Stimulated activated CD8-positive, alpha-beta memory T cell treated with anti-CD3 and anti-CD28 coated beads, Interleukin-7, amount 100 ng/mL, for 24 hours (primary cell): ENCODE data around the gene EXD1.
"Not testable (repeated sequence)": the region's sequence is repeated elsewhere in the genome, so short reads cannot be mapped to it uniquely, and the experiment has no call there.

Source experiments
- DNase-seq: peaks from one replicate; pipeline ENCODE4 v3.0.0-alpha.2; 2020; ENCODE audit warnings: low read depth

EXD1 gene, protein sequence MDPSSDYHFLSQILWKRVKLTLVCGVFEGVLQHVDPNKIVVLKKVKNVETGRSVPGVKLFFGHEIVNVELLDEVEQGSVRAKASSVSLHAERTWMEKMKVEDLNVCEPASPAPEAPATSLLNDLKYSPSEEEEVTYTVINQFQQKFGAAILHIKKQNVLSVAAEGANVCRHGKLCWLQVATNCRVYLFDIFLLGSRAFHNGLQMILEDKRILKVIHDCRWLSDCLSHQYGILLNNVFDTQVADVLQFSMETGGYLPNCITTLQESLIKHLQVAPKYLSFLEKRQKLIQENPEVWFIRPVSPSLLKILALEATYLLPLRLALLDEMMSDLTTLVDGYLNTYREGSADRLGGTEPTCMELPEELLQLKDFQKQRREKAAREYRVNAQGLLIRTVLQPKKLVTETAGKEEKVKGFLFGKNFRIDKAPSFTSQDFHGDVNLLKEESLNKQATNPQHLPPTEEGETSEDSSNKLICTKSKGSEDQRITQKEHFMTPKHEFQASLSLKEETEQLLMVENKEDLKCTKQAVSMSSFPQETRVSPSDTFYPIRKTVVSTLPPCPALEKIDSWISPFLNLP

DNA sequence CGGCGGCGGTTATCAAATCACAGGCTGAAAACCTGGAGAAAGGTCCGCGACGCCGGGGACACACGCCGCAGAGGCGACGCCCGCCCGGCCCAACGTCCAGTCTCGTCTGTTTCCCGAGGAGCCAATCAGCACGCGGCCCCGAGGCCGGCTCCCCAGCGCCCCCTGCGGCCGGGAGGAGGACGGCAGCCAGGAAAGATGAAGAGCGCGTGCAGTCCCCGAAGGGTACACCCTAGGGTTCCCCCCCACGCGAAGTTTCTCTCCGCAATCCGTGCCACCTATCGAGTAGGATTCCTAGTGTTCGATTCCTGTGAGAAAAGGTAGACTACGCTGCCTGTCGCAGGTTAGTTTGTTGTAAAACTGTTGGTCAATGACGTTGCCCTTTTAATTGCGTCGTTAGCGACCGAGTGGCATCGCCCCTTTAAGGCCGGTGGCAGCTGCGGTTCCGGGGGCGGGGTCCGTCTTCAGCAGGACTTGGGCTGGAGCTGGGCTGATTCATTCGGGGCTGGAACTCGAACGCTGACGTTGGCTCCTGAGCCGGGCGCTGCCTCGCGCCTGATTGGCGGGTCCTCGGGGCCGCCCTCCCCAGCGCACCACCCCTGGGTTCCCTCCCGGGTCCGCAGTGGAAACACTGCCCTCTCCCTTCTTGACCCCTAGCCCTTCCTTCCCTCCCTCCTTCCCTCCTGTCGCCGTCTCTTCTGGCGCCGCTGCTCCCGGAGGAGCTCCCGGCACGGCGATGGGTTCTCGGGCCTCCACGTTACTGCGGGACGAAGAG lies at the start of gene EXD1, which contains the start of gene CHP1:
EXD1 (minus strand) TSS at position 108 of the 772 bp plus-strand sequence. CDS start 4,182 bp downstream, outside the sequence.
CHP1 (plus strand) TSS at position 619 of the 772 bp plus-strand sequence; CDS start at position 734, 115 bp downstream.
- DNase-seq = peak; percentile 96

DNA sequence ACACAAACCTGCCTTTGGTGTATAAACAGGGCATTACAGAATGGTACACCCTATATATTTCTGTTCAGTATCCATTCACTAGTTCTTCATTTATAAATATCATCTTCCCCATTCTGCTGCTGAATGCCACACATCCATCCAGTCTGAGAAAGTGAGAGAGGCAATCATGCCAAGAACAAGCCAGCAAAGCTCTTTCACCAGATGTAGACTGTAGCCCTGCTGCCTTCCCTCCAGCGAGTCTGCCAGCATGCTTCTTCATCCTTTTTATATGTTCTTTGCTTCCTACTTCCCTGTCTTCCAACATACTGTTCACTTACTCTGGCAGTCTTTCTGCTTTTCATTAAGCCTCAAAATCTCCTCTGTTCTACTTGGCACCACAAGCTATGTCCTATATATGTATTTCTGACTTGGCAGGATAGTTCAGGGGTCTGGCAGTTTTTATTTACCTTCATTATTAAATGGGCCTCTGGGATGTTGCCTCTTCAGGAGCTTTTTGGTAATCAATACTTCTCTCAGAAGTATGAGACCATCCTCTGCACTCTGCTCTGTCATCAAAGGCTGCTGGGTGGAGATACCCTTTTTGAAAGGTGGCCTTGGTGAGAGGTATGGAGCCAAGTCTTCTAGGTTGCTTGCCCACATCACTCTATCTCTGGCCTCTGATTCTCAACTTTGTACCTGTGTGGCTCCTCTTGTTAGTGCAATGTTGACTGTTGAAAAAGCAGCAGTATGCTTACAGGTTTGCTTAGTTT lies 49.2 kb upstream of the EXD1 start:
- no peak for DNase-seq

DNA sequence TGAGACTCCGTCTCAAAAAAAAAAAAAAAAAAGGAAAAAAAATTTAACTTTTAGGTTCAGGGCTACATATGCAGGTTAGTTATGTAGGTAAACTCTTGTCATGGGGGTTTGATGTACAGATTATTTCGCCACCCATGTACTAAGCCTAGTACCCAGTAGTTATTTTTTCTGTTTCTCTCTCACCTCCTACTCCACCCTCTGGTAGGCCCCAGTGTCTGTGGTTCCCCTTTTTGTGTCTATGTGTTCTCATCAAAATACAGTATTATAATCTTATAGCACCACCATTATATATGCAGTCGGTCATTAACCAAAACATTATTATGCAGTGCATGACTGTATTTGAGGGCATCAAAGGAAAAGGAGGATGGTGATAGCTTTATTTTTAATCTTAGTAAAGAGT lies 47.8 kb upstream of the EXD1 start:
- DNase-seq = no peak

DNA sequence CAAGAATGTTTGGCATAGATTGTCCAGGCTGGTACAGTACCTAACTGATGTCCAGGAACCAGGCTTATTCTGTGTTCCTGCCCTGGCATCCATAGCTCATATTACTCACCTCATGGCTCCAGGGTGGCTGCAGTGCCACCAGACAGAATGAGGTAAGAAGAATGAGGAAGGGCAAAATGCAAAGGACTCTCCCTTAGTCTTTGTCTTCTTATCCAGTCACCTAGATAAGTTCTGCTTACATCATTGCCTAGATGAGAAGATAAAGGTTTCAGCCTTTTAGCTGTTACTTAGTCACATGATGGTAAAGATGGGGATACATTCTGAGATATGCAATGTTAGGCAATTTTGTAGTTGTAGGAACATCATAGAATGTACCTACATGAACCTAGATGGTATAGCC lies 46.3 kb upstream of the EXD1 start:
- no peak for DNase-seq

DNA sequence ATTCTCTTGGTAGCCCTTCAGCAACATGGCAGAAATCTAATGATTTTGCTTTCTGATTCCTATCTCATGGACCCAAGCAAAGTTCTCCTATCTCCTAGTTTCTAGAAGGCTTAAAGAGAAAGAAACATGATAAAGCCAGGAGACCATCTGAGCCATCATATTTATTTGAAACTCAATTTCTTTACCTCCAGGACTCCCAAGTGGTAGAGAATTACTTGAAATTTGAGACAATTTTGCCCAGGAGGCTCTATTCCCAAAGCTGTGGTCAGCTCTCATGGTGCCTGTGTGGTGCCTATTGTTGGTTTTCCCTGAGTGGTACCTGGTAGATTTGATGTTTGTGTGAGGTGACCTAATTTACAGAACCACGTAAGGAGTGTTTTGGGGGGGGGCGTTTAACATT lies 39.3 kb upstream of the EXD1 start:
- no peak for DNase-seq

DNA sequence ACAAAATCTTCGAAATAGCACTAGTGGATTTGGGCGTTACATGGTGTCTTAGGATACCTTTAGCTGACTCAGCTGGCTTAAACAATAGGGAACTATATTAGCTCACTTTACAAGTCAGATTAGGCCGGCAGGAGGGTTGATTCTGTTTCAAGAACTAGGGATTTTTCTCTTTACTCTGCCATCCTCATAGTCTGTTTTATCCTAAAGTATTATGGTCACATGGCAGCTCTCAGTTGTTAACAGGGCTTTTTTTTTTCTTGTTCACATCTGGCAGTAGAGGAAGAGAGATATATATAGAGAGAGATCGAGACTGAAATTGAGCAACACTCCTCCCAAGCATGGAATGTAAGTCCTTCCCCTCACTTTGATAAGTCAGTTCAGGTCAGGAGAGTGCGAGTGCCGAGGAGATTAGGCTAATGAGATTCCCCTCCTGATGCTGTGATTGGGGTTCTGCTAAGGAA lies 33.4 kb upstream of the EXD1 start:
- DNase-seq = no peak

DNA sequence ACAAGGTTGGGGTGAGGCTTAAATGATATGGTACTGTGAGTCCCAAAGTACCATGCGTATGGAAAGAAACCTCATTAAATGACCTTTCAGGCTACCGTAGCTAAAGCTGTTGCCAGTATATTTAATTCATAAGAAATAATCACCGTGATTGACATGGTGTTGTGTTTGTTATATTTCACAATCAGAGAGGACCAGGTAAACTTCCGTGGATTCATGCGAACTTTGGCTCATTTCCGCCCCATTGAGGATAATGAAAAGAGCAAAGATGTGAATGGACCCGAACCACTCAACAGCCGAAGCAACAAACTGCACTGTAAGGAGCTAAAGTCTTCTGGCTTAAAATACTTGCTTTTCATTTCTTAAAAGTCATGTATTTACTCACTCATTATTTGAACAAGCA lies 32.0 kb upstream of the EXD1 start:
- DNase-seq = no peak

DNA sequence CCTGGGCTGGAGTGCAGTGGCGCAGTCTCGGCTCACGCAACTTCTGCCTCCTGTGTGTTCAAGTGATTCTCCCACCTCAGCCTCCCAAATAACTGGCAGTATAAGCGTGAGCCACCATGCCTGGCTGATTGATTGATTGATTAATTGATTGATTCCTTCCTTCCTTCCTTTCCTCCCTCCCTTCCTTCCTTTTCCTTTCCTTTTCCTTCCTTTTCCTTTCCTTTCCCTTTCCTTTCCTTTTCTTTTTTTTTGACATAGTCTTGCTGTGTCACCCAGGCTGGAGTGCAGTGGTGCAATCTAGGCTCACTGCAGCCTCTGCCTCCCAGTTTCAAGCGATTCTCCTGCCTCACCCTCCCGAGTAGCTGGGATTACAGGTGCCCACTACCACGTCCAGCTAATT lies 30.4 kb upstream of the EXD1 start:
- not testable (repeated sequence) for DNase-seq

DNA sequence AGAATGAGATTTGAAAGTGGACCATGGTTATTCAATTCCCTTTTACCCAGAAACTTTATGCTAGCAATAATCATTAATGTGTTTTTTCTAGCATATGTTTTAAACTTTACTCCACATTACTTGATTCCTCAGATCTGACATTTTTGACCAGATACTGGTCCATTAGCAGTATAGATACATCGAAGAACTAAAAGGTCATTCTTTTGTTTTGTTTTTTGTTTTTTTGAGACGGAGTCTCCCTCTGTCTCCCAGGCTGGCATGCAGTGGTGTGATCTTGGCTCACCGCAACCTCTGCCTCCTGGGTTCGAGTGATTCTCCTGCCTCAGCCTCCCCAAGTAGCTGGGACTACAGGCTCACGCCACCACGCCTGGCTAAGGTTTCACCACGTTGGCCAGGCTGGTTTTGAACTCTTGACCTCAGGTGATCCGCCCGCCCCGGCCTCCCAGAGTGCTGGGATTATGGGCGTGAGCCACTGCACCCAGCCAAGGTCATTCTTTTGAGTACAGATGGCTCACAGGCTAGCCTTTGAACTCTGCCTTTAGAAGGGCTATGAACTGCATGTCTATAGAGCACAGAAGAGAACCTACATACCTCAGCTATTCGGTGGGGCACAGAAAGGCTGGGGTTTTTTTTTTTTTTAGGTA lies 29.1 kb upstream of the EXD1 start:
- DNase-seq = no peak

DNA sequence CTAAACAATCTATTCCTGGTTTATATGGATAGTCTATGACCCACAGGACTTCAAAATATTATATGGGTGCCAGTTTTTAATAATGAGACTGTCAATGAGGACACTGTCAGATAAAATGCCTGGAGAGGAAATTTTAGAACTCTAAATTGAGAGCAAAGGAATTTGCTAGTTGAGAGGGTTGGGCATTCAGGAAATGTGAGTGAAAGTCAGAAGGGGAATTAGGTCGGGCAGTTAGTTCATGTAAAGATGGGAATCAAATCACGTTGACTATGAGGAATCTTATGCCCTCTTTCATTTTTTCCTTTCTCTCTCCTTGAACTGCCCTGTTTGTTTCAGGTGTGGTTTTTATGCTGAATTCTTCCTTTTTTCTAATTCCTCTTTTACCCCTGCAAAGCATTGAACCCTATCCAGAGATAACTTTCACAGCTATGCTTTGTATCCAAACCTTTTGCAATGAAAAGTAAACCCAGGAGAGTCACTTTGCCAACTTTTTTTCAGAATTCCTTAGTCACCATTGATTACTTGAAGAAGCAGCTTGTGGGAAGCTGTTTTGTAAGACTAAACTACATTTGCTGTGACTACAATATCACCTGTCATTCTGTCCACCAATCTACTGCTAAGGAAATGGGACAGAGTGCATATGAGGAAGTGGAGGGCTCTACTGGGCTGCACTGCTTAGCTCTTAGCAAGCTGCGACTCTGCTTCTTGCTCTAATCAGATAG lies 28.4 kb upstream of the EXD1 start:
- DNase-seq = no peak

DNA sequence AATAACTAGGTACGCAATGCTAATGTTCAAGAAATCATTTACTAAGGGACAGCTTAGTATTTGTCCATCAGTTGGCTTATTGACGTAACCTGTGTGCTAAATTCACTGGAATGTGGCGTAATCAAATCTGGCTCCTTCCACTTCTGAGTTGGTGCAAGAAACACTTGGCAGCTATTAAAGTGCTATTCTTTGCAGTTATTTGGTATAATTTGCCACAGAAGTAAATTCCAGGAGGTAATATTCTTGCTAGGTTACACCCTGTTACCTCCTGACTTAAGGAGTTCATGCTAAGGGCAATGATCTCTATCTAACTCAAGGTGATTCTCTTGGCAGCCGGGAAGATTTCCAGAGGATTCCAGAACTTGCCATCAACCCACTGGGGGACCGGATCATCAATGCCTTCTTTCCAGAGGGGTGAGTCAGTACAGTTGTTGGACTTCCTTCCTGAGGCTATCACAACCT lies 26.1 kb upstream of the EXD1 start:
- no peak for DNase-seq

DNA sequence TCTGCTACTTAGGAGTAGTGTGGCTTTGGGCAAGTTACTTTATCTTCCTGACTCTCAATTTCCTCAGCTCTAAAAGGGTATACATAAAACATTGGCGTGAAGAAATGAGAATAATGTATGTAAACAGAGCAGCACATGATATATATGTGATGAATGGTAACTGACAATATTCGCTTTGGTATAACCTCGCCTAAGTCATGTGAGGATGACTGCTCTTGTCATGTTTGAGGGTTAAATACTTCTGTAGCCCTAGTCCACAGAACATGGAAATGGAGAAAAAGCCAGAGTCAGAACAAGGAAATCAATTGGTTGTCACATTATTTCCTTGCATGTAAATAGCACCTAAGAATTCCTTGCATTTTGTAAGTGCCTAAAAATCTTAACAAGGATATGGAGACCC lies 25.5 kb upstream of the EXD1 start:
- no peak for DNase-seq

DNA sequence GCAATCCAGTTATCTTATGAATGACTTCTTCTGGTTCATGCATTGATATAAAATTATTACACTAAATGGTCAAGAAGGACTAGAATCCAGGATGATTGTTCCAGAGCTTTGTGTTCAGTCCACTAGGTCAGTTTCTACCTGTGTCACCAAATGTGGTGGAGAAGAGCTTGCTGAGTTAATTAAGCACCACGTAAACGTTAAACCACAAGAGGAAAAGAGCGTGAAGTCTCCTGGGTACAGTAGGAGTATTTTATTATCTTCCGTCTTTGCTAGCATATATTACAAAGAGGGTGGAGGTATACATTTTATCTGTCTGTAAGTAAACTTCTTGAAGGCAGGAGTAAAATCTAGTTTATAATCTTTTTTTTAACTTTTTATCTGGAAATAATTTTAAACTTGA lies 24.0 kb upstream of the EXD1 start:
- no peak for DNase-seq

DNA sequence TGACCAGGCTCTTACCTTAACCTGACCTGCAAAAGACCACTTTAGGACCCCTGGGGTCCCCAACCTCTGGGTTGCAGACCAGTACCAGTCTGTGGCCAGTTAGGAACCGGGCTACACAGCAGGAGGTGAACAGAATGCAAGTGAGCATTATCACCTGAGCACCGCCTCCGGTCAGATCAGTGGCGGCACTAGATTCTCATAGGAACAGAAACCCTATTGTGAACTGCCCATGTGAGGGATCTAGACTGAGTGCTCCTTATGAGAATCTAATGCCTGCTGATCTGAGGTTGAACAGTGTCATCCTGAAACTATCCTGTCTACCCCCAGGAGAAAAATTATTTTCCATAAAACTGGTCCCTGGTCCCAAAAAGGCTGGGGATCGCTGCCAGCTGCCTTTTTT lies 20.9 kb upstream of the EXD1 start:
- DNase-seq = no peak

DNA sequence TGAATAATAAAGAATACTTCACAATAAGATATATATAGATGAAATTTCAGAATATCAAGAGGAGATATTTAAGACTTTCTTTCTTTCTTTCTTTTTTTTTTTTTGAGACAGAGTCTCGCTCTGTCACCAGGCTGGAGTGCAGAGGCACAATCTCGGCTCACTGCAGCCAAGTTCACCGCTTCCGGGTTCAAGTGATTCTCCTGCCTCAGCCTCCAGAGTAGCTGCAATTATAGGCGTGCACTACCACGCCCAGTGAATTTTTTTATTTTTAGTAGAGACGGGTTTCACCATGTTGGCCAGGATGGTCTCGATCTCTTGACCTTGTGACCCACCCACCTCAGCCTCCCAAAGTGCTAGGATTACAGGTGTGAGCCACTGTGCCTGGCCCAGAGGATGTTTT lies 20.2 kb upstream of the EXD1 start:
- not testable (repeated sequence) for DNase-seq

DNA sequence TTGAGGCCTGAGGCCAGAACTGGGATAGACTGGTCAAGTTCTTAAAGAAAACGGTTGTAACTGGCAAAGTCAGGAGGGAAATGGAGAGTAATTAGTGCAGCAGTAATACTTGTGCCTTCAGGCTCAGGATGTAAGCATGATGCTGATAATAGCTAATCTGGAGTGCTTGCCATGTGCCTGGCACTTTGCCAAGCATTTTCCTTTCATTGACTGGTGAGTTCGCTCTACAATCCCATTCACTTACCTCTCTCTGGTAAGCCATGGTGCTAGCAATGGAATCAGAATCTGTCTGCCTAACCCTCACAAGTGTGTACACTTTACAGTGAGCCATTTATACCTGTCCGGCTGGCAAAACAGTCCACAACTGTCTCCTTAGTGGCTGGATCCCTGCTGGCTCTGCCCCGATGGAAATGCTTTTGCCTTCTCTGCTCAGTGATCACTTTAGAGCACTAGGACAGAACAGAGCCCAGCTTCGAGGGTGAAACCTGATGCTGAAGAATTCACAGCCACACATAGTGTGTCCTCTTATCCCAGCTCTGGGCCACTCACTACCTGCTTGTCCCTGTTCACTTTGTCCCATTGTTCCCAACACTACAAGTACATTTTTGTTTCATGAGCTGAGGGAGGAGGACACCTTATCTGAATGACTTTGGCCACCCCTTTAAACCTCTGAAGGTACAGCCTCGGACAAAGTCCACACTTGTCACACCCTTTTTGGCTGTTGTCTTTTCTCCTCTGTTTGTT lies 10.8 kb upstream of the EXD1 start:
- DNase-seq = no peak

DNA sequence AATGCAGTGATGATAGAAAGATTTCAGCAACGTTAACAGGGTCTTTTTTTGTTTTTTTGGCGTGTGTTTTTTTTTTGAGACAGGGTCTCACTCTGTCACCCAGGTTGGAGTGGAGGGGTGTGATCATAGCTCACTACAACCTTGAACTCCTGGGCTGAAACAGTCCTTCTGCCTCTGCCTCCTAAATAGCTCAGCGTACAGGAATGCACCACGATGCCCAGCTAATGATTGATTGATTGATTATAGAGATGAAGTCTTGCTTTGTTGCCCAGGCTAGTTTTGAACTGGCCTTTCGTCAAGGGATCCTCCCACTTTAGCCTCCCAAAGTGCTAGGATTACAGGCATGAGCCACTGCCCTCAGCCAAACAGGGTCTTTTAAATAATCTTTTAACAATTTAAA lies 7.5 kb upstream of the EXD1 start:
- DNase-seq = no peak

DNA sequence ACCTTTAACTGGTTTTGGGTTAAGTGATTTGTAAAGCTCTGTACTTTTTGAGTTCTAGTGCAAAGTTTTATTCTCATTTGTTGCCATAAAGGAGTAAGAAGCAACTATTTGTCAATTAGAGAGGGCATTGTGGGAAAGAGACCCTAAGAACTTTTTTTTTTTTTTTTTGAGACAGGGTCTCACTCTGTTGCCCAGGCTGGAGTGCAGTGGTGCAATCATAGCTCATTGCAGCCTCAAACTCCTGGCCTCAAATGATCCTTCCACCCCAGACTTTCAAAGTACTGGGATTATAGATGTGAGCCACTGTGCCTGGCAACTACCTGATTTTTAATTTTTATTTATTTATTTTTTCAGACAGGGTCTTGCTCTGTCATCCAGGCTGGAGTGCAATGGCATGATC lies 5.4 kb upstream of the EXD1 start:
- no peak for DNase-seq

DNA sequence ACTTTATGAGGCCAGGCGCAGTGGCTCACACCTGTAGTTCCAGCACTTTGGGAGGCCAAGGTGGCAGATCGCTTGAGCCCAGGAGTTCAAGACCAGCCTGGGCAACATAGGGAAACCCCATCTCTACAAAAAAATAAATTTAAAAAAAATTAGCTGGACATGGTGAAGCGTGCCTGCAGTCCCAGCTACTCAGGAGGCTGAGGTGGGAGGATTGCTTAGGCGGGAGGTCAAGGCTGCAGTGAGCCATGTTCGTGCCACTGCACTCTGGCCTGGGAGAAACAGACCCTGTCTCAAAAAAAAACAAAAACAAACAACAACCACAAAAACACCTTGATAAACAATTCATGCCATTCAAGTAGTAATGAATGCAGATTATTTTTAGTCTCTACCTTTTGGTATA lies 4.7 kb upstream of the EXD1 start:
- DNase-seq = not testable (repeated sequence)

DNA sequence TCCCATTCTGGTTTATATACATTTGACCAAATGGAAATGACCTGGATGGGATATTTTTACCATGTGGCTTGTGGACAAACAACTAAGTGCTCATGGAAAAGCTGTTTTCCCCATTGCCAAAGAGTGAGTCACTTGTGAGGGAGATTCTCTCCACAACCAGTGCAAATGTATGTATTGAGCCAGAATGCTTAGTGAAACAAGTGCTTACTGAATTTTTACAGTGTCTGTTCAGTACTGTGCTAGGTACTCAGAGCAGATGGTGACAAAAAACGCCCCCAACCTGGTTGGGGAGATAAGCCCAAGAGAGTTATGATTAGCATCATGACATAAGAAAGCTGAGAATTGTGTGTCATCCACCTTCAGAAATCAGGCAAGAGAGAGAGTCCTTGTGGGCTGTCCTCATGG lies 2.8 kb upstream of the EXD1 start:
- no peak for DNase-seq
